Stimulated activated naive CD8-positive, alpha-beta T cell treated with anti-CD3 and anti-CD28 coated beads, Interleukin-15, Interleukin-2, amounts not matched to agents 100 U/mL and 50 U/mL, for 24 hours (primary cell): Measurements from ENCODE around the gene OTUD3.

ENCODE experiments used
- ATAC-seq: fragments of 150-1000 bp; cut with Tn5 transposase; one replicate; pipeline ENCODE4 v1.10.0; 2021
- DNase-seq: peaks from one replicate; pipeline ENCODE4 v3.0.0; 2021

The OTUD3 gene

DNA sequence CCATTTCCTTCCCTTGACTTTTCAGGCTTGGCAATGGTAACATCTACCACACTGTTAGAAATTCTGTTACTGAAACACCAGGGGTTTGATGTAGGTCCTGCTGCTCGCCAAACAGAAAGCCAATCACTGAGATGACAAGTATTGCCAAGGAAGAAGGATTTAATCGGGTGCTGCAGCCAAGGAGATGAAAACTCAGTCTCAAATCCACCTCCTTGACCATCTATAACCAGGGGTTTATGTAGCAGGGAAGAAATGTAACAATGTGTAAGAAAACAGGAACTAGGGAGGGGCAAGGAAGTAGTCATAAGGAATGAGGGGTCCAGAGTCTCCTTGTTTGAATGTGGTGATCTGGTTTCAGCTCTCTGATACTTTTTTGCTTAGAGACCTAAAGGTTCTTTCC lies 71.9 kb downstream of the OTUD3 start:
- ATAC-seq, result no peak
- DNase-seq, result no peak

DNA sequence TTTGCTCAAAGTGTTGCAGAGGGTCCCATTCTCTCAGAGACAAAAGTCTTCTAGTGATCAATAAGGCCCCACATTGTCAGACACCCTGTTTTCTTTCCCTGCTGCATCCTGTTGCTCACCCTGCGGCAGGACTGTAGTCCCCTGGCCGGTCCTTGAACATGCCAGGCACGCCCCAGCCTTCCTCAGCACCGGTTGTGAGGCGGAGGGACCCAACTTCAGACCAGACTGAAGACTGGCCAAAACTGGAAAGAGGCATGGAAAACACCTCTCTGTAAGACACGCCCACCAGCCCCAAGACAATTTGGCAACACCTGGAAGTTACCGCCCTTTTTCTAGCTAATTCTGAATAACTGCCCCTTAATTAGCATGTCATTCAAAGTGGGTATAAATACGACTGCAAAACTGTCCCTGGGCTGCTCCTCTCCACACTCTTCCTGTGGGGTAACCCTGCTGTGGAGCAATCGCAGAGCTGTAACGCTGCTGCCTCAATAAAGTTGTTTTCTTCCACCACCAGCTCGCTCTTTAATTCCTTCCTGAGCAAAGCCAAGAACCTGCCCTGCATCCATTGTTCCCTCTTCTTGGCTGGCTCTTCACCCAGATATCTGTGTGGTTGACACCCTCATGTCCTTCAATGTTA lies 73.5 kb downstream of the OTUD3 start:
- no peak for ATAC-seq
- DNase-seq, result no peak

DNA sequence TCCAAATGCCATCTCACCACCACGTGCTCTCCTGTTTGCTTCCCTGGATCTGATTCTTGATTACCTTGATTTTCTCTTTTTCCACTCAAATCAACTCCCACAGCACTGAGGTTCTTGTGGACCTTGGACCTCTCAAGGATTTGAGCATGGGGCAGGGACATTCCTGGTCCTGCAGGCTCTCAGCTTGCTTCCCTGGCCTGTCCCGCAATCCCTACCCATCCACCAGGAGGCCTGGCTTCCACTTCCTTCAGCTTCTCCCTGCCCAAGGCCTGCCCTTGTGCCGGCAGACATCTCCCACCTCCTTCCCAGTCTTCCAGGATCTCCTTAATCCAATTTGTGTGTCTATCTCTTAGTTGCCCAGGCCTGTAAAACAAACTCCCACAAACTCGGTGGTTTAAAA lies 75.6 kb downstream of the OTUD3 start:
- DNase-seq (no peak), ATAC-seq (no peak)

DNA sequence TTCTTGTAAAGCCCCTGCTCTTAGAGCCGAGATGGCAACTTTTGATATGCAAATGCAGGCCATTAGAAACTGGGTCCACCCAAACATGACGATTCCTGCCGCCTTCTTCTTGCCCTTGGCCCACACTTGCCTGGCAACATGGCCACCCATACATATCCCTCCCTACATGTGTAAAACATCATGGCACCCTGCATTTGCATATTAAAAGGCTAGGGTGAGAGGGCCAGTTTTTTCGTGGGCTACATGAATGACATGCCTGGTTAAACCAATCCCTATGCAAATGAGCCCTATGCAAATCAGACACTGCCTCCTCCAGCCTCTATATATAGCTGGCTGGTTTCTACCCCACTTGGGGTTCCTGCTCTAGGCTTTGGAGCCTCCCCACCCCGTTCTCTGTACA lies 78.4 kb downstream of the OTUD3 start:
- DNase-seq (no peak), ATAC-seq (no peak)
